HG03064 (cell line): ENCODE data around the gene MKI67.

ENCODE experiments used
- ATAC-seq: cut with Tn5 transposase; IDR thresholded peaks from one replicate; pipeline ENCODE4 v1.9.1; 2021; ENCODE audit warnings: low read depth; ENCODE audit not compliant: unreplicated experiment

MKI67 gene

GRCh38 chr10:128068398-128069285, 57.6 kb downstream of the MKI67 start:
- peak; percentile 2 for ATAC-seq

DNA sequence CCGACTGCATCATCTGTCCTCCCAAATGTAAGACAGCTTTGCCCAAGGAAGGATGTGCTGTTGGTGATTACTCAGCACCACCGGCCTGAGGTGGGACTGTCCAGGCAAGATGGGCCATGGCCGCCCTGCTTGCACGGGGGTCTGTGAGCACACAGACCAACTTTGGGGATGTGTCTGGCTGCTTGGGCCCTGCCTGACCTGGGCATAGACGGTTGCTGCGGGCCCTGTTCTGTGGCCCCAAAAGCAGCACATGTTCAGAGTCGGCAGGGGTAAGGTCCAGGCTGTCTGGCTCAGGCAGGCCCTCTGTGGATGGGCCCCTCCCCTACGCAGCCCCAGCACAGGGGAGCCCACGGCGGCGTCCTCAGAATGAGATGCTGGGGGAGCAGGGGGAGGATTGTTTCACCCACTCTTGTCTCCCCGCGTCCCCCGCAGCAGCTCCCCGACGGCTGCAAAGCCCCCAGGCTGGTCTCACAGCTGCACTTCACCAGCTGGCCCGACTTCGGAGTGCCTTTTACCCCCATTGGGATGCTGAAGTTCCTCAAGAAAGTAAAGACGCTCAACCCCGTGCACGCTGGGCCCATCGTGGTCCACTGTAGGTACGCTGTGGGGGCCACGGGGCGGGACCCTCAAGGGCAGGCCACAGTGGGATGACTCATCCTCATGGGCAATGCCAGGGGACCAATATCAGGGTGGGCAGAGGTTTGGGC, 58.4 kb downstream of the MKI67 start:
- ATAC-seq, result no peak

GRCh38 chr10:128066870-128067382, 59.3 kb downstream of the MKI67 start:
- ATAC-seq, result no peak

GRCh38 chr10:128065881-128066534, 60.2 kb downstream of the MKI67 start:
- no peak for ATAC-seq

DNA sequence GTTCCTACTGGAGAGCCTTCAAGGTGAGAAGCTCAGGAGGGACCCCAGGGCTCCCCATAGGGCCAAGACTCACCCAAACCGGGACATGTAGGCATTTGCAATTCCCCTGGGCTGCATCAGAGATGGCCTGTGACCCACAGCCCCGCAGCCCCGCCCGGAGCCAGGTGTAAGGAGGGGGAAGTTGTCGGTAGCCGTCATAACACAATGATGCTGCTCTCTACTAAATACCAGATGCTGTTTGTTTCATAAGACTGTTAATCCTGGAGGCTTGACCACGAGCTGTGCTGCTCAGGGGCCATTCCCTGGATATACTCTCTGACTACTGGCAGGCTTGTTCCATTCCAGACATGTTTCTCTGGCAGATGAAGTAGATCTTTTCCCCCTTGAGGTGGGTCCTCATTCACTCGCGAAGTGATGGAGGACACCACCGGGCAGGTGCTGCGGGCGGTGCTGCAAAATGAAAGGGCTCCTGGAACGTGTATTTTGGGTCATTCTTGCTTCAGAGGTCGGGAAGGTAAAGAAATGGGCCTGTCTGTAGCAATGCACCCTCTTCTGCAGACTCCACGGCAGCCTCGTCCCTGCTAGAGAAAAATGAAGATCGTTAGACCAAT, 61.1 kb downstream of the MKI67 start:
- ATAC-seq, result peak; percentile 36

DNA sequence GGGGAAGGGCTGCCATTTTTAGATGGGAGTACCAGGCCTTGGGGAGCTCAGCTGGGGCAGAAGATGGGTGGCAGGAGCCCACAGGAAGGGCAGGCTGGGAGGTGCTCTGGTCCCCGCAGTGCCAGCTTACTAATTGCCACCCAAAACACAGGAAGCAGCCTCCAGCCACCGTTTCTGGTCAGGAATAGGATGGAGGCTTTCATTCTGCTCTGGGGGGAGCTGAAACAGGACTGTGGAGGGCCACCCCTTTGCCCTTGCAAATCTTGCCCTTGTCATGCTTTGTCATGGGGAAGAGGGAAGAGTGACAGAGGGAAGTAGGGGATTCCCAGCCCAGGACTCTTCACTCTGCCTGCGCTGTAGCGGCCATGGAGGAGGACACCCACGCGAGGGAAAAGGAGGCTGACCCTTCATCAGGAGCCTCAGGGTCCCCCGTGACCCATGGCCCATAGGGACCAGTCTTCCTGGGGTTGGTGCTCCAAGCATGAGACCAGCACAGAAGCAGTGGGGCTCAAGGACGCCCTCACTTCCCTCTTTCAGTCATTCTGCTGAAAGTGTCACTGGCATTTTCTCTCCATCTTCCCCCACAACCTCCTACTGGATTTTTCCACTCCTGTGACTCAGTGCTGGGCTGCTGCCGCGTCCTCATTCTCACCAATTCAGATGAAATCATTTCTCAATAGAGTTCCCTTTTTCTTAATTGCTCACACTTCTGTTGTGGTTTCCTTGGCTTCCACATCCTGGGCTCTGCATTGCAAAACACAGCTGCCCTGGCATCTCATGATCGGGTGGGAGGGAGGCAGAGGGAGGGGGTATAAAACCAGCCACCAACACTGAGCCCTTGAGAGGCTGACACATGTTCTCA, 61.9 kb downstream of the MKI67 start:
- peak; percentile 52 for ATAC-seq

- no peak for ATAC-seq
Observed at GRCh38 chr10:128063736-128064107, 62.5 kb downstream of the MKI67 start.

DNA sequence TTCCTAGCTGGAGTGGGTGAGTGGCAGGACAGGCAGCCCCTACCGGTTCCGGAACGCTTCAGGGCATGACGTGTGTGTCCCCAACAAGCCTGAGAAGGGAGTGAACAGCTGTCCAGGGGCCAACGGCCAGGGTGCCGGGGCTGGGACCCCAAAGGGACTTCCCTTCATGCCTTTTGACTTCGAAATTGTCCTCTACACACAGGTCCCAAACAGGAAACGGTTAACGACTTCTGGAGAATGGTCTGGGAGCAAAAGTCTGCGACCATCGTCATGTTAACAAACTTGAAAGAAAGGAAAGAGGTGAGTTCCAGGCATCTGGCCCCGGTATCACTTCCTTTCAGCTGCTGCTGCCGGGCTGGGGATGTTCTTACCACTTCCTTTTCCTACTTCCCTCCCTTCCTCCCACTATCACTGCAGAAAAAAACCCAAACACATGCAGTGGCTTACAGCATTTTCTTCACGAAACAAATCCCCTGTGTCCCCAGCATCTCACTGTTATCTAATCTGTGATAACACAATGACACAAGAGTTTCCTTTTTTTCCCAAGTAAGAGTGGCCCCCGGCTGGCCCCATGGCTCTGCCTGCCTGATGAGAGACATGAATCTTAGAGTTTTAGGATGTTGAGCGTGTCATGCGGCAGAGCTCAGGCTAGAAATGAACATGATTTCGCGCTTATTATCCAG, 63.2 kb downstream of the MKI67 start:
- ATAC-seq, result peak; percentile 40

GRCh38 chr10:128062331-128062880, 63.8 kb downstream of the MKI67 start:
- ATAC-seq, result peak; percentile 6

GRCh38 chr10:128061306-128062300, 64.6 kb downstream of the MKI67 start:
- ATAC-seq, result no peak

DNA sequence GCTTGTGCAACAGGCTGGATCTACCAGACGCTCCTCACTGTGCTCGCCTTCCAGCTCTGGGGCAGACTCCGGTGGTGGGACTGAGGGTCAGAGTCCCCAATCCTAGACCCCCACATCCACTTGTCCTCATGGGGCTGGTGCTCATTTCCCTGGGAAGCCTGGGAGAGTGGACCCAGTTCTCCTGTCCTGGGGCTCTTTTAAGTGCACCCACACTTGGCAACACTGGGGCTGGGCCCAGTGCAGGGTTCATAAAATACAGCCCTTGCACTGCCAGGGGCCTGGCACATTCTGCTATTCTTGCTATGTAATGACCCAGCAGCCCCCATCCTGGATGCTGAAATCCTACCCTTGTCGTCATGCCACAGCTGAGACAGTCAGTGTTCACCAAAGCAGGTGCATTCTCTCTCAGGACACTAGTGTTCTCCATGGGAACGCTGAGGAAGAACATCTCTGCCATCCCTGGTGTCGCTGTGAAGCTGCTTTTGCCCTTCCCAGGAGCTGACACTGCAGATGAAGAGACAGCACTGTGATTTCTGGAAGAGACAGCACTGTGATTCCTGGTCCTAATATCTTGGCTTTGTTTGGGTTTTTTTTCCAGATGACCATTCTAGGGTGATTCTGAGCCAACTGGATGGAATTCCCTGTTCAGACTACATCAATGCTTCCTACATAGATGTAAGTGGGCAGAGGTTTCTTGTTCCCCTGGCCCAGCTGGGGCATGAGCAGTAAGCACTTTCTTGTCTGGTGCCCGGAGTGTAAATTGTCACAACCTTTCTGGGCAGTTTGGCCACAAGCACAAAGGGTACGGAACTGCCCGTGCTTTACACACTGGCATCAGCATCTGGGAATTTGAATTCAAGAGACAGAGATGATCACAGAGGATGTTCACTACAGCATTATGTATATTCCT, 65.6 kb downstream of the MKI67 start:
- no peak for ATAC-seq

DNA sequence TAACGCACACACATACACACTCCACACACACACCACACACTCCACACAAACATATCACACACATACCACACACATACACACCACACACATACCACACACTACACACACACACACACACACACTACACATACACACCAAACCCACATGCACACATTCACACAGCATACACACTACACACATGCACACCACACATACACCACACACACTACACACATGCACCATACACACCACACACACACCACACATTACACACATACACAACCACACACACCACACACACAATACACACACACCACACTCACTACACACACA, 66.3 kb downstream of the MKI67 start:
- ATAC-seq, result no peak

DNA sequence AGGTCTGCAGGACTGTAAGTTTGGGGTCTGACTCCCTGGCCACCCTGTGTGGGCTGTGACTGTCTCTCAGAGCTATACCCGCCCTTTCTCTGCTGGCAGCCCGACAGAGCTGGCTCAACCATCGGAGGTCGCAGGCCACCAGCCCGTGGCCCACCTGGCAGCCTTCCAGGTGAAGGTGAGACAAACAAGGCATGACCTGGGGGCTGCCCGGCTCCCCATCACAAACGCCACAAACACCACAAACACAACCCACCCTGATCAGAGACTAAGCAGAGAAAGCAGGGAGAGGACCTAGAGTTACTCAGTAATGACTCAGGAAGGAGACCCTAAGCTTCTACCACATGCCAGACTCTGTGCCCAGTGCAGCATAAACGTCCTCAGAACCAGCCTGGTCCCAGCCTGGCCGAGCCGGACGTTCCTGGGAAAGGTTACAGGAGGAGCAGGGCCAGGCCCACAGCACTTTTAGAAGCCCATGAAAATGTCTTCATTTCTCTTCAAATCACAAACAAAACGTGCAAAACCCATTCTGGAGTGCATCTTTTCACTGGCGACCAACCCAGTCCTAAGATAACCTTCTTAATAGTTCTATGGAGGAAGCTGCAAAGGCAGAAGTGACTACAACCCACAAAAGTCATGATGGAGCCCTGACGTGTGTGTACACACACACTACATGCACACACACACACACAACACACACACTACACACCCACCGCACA, 66.8 kb downstream of the MKI67 start:
- no peak for ATAC-seq

DNA sequence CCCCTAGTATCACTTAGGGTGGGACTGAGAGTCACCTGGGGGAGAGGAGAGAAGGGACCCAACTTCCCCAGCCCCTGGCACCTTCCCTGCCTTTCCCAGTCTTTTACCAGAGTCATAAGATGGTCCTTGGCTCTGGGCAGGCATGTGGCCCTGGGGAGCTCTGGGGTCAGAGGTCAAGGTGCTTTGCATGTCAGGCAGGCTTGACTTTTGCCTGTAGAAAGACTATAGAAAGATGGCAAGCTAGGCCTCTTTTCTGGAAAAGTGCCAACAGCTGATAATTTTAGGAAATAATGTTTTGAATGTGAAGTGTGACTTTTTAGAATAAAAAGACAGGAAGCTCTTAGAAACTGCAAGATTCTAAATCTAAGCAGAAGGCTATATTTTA, 67.5 kb downstream of the MKI67 start:
- ATAC-seq, result no peak

DNA sequence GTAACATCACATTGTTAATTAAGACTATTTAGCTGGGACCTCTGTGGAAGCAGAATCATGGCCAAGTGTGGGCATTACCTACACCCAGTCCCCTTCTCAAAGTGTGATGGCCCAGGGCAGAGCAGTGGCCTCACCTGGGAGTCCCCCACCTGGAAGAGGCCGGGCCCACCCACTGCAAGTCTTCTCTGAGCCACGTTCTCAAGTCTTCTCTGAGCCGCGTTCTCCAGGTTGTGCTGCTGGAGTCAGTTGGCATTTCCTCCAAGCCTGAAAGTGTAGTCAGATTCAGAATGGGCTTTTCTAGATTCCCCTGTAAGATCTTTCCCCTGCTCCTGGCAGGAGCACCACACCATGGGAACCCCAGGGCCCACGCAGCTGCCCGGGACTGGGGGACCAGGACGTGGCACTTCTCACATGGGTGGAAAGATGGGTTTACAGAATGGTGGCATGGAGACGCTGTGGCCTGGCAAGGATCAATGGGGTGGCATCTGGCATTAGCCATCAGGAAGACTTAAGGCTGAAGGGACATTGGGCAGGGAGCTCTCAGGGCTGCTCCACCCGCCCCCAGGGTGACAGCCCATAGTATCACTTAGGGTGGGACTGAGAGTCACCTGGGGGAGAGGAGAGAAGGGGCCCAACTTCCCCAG, 68.0 kb downstream of the MKI67 start:
- ATAC-seq, result no peak
